HepG2 (cell line): ENCODE data around the gene NUP153. TPM values are rescaled to one million over a fixed set of nuclear protein-coding genes. Genes with fewer than 3 reads are reported as not detected.
A peak's percentile ranks its signal among the peaks of the same experiment; 100 is the strongest.

Source experiments
- DNMT1 ChIP-seq: sonication (generic); formaldehyde crosslinking; IDR thresholded peaks from 2 replicates; pipeline ENCODE4 v1.5.1; 2020; ENCODE audit warnings: mild to moderate bottlenecking, missing genetic modification reagents
- FOSL2 ChIP-seq: sonication (generic); formaldehyde crosslinking; IDR thresholded peaks from 2 replicates; pipeline ENCODE4 v1.4.0; 2020; ENCODE audit warnings: missing genetic modification reagents
- FOXJ3 ChIP-seq: sonication (generic); formaldehyde crosslinking; IDR thresholded peaks from 2 replicates; pipeline ENCODE4 v1.4.0; 2020; ENCODE audit warnings: missing genetic modification reagents, mild to moderate bottlenecking, borderline replicate concordance
- FOXM1 ChIP-seq: sonication (generic); formaldehyde crosslinking; IDR thresholded peaks from 2 replicates; pipeline ENCODE4 v1.5.0; 2020; ENCODE audit warnings: missing genetic modification reagents
- GMEB2 ChIP-seq: IDR thresholded peaks from 2 replicates; pipeline ENCODE4 v1.6.1; 2016; ENCODE audit warnings: missing biosample characterization, missing genetic modification reagents, low read depth
- HMG20B ChIP-seq: conservative IDR thresholded peaks from 2 replicates; pipeline ENCODE4 v1.6.1; 2016; ENCODE audit warnings: missing genetic modification reagents, missing compliant biosample characterization
- HNRNPLL ChIP-seq: fragments of 200-400 bp; formaldehyde crosslinking; IDR thresholded peaks from 2 replicates; pipeline ENCODE4 v1.6.1; 2017; ENCODE audit warnings: mild to moderate bottlenecking, low read depth, low read length; ENCODE audit not compliant: poor library complexity, severe bottlenecking
- MAFK ChIP-seq, 2 experiments: IDR thresholded peaks in 1 of 2; conservative IDR thresholded peaks in 1 of 2; 2 replicates each; pipeline ENCODE4 v1.6.1; 2011; ENCODE audit warnings: improper control_type of control experiment in 2 of 2, low read length in 2 of 2
- MAZ ChIP-seq, 2 experiments: sonication (generic) in 1 of 2; formaldehyde crosslinking in 1 of 2; IDR thresholded peaks; 2 replicates each; pipeline versions ENCODE4 v1.5.0 to v1.6.1; 2012 to 2020; ENCODE audit warnings: low read depth in 2 of 2, mild to moderate bottlenecking in 2 of 2, borderline replicate concordance in 1 of 2, improper control_type of control experiment in 1 of 2, low read length in 1 of 2, missing genetic modification reagents in 1 of 2, moderate library complexity in 1 of 2
- SNAI1 ChIP-seq: sonication (generic); formaldehyde crosslinking; IDR thresholded peaks from 2 replicates; pipeline ENCODE4 v1.5.0; 2020; ENCODE audit warnings: mild to moderate bottlenecking, missing genetic modification reagents, borderline replicate concordance
- SNAPC2 ChIP-seq: sonication (generic); formaldehyde crosslinking; IDR thresholded peaks from 2 replicates; pipeline ENCODE4 v1.8.1; 2022; ENCODE audit warnings: mild to moderate bottlenecking, missing genetic modification reagents
- SOX6 ChIP-seq, 2 experiments: fragments of 450-650 bp in 1 of 2; sonication (generic) in 1 of 2; formaldehyde crosslinking in 1 of 2; IDR thresholded peaks; 2 replicates each; pipeline versions ENCODE4 v1.4.0 to v1.6.1; 2017 to 2020; ENCODE audit warnings: antibody characterized with exemption in 1 of 2, mild to moderate bottlenecking in 1 of 2, missing genetic modification reagents in 1 of 2
- SRF ChIP-seq: IDR thresholded peaks from 2 replicates; pipeline ENCODE4 v1.6.1; 2011; ENCODE audit warnings: mild to moderate bottlenecking, low read depth, low read length, moderate library complexity
- TCF12 ChIP-seq, 2 experiments: fragments of 450-650 bp in 1 of 2; sonication (generic) in 1 of 2; formaldehyde crosslinking in 1 of 2; IDR thresholded peaks; 2 replicates each; pipeline versions ENCODE4 v1.6.1 to v1.8.0; 2017 to 2022; ENCODE audit warnings: antibody characterized with exemption in 1 of 2, mild to moderate bottlenecking in 1 of 2, missing genetic modification reagents in 1 of 2, moderate library complexity in 1 of 2
- TFE3 ChIP-seq: IDR thresholded peaks from 2 replicates; pipeline ENCODE4 v1.6.1; 2016
- THAP11 ChIP-seq: IDR thresholded peaks from 2 replicates; pipeline ENCODE4 v1.6.1; 2016; ENCODE audit warnings: missing biosample characterization, missing genetic modification reagents
- YEATS4 ChIP-seq: sonication (generic); formaldehyde crosslinking; IDR thresholded peaks from 2 replicates; pipeline ENCODE4 v1.4.0; 2020; ENCODE audit warnings: missing genetic modification reagents, borderline replicate concordance
- ZBTB42 ChIP-seq: sonication (generic); formaldehyde crosslinking; IDR thresholded peaks from 2 replicates; pipeline ENCODE4 v1.5.0; 2020; ENCODE audit warnings: mild to moderate bottlenecking, missing genetic modification reagents
- ZFP36L2 ChIP-seq: sonication (generic); formaldehyde crosslinking; IDR thresholded peaks from 2 replicates; pipeline ENCODE4 v1.4.0; 2020; ENCODE audit warnings: missing genetic modification reagents
- ZNF207 ChIP-seq: fragments of 450-650 bp; IDR thresholded peaks from 2 replicates; pipeline ENCODE4 v1.6.1; 2016; ENCODE audit warnings: antibody characterized with exemption, borderline replicate concordance
- ZNF275 ChIP-seq: sonication (generic); formaldehyde crosslinking; IDR thresholded peaks from 2 replicates; pipeline ENCODE4 v1.8.0; 2022; ENCODE audit warnings: missing genetic modification reagents, mild to moderate bottlenecking, inconsistent platforms, borderline replicate concordance
- ZNF501 ChIP-seq: sonication (generic); formaldehyde crosslinking; IDR thresholded peaks from 2 replicates; pipeline ENCODE4 v1.5.1; 2020; ENCODE audit warnings: mild to moderate bottlenecking, moderate library complexity, missing genetic modification reagents
- ZNF567 ChIP-seq: sonication (generic); formaldehyde crosslinking; IDR thresholded peaks from 2 replicates; pipeline ENCODE4 v1.8.1; 2023; ENCODE audit warnings: mild to moderate bottlenecking, missing genetic modification reagents, borderline replicate concordance
- ZNF850 ChIP-seq: sonication (generic); formaldehyde crosslinking; conservative IDR thresholded peaks from 2 replicates; pipeline ENCODE4 v1.9.0; 2021; ENCODE audit warnings: mild to moderate bottlenecking, missing genetic modification reagents
- ZSCAN22 ChIP-seq: sonication (generic); formaldehyde crosslinking; IDR thresholded peaks from 2 replicates; pipeline ENCODE4 v1.4.0; 2020; ENCODE audit warnings: mild to moderate bottlenecking, missing genetic modification reagents
- ZSCAN29 ChIP-seq: sonication (generic); formaldehyde crosslinking; conservative IDR thresholded peaks from 2 replicates; pipeline ENCODE4 v1.4.0; 2020; ENCODE audit warnings: mild to moderate bottlenecking, missing genetic modification reagents
- polyA plus RNA-seq, 8 experiments: library from polyadenylated mRNA; depleted of rRNA in 3 of 8; stranded (reverse) in 7 of 8; unstranded in 1 of 8; fragments of >200 nt; fragmentation: Illumina TruSeq in 4 of 8; extraction: Trizol in 4 of 8; gene quantifications; 2 replicates each; pipeline versions ENCODE4 v1.2.1 to v1.2.3, GENCODE V29; 2011 to 2016; ENCODE audit warnings: low read depth in 4 of 8, missing spikeins in 1 of 8, mixed read lengths in 1 of 8; ENCODE audit not compliant: insufficient read depth in 1 of 8
- total RNA-seq, 5 experiments: library from RNA; depleted of rRNA; stranded (reverse); fragments of >200 nt; fragmentation: Illumina TruSeq; extraction: Trizol; gene quantifications; 2 replicates each; pipeline ENCODE4 v1.2.3, GENCODE V29; 2016; ENCODE audit warnings: low read depth in 1 of 5

Gene NUP153
- total and polyA plus RNA-seq, 2 of the 13 experiments (the other 11 are each of a cell fraction or from before 2014, with no cell fraction given) = 29.8 to 55.2 TPM

GRCh38 chr6:17599877-17600526, 106.7 kb downstream of the NUP153 start, which contains the start of gene FAM8A1 (continued):
- peak; percentile 98 for TF ChIP-seq MAZ (IDR thresholded peaks at IDR 0.05; ENCODE audit: borderline replicate concordance, low read depth, low read length)
- TF ChIP-seq MAZ (CRISPR knock-in tag; IDR thresholded peaks at IDR 0.05; ENCODE audit: low read depth) = peak; percentile 99
- no peak; the same call in 1 of the 2 replicates for TF ChIP-seq ZNF850 (CRISPR knock-in tag)
- TF ChIP-seq ZFP36L2 (CRISPR knock-in tag) = no peak; the same call in 1 of the 2 replicates
- peak; percentile 61; the same call in 1 of the 2 replicates for TF ChIP-seq ZNF501 (CRISPR knock-in tag)
- no peak for TF ChIP-seq ZSCAN22 (CRISPR knock-in tag)
- peak; percentile 9; the same call in 1 of the 2 replicates for TF ChIP-seq FOXJ3 (CRISPR knock-in tag)
- TF ChIP-seq DNMT1 = peak; percentile 16; the same call in 1 of the 2 replicates
- peak; percentile 62; the same call in 1 of the 2 replicates for TF ChIP-seq ZSCAN29 (CRISPR knock-in tag)
- TF ChIP-seq ZNF567 (CRISPR knock-in tag) = no peak
- TF ChIP-seq ZBTB42 (CRISPR knock-in tag) = no peak
- peak; percentile 84; the same call in 1 of the 2 replicates for TF ChIP-seq SNAPC2 (CRISPR knock-in tag)
- TF ChIP-seq YEATS4 = no peak; the same call in 1 of the 2 replicates
- TF ChIP-seq SOX6 (IDR thresholded peaks at IDR 0.05) = no peak
- TF ChIP-seq SOX6 (CRISPR knock-in tag; IDR thresholded peaks at IDR 0.05) = peak; percentile 50
- TF ChIP-seq ZNF275 (CRISPR knock-in tag) = peak; percentile 32; the same call in 1 of the 2 replicates
- no peak for TF ChIP-seq ZNF207
- TF ChIP-seq HNRNPLL = peak; percentile 92
- TF ChIP-seq TFE3 (CRISPR knock-in tag) = peak; percentile 32; the same call in 1 of the 2 replicates
- TF ChIP-seq SNAI1 (CRISPR knock-in tag) = no peak; the same call in 1 of the 2 replicates
- no peak for TF ChIP-seq FOXM1
- TF ChIP-seq FOSL2 (CRISPR knock-in tag) = peak; percentile 57
- TF ChIP-seq THAP11 (CRISPR knock-in tag) = peak; percentile 89
- no peak for TF ChIP-seq MAFK (conservative IDR thresholded peaks at IDR 0.05 in 1 of 2, IDR thresholded peaks at IDR 0.05 in 1 of 2; ENCODE audit: low read length in 2 of 2)
- TF ChIP-seq TCF12 (IDR thresholded peaks at IDR 0.05) = no peak
- TF ChIP-seq TCF12 (CRISPR knock-in tag; IDR thresholded peaks at IDR 0.05) = no peak
- no peak for TF ChIP-seq GMEB2 (CRISPR knock-in tag)
- TF ChIP-seq SRF = no peak
- TF ChIP-seq HMG20B (CRISPR knock-in tag) = no peak
